BJ (cell line): Measurements from ENCODE around the gene STXBP1. TPM values are rescaled to one million over a fixed set of nuclear protein-coding genes. Genes with fewer than 3 reads are reported as not detected.
"Not testable (repeated sequence)": the region's sequence is repeated elsewhere in the genome, so short reads cannot be mapped to it uniquely, and the experiment has no call there.

Experiments
- CTCF ChIA-PET: fragments of 350-600 bp; formaldehyde crosslinking; extraction: SDS; loops from one replicate; lab custom pipeline; 2021; ENCODE audit warnings: antibody characterized with exemption, inconsistent platforms; lab: Yijun Ruan, JAX
- POLR2A ChIA-PET: fragments of 300-600 bp; sonication (Branson Sonifier 250); formaldehyde crosslinking; extraction: SDS; loops from one replicate; lab custom pipeline; 2021; ENCODE audit warnings: antibody characterized with exemption; lab: Charles Lee
- DNase-seq: peaks from one replicate; pipeline ENCODE4 v3.0.0-alpha.2; 2011; ENCODE audit warnings: low read depth
- H3K27me3 ChIP-seq: 2 replicates; pipeline ENCODE4 v1.6.0; 2011; ENCODE audit warnings: low read length; ENCODE audit not compliant: control insufficient read depth, insufficient read depth
- H3K36me3 ChIP-seq: 2 replicates; pipeline ENCODE4 v1.5.1; 2011; ENCODE audit warnings: low read length; ENCODE audit not compliant: control insufficient read depth, insufficient read depth
- H3K4me3 ChIP-seq: 2 replicates; pipeline ENCODE4 v1.5.1; 2011; ENCODE audit warnings: low read depth, mild to moderate bottlenecking, control low read depth, low read length
- polyA plus RNA-seq: library from polyadenylated mRNA; depleted of rRNA; stranded (reverse); fragments of >200 nt; gene quantifications from 2 replicates; pipeline ENCODE4 v1.2.3, GENCODE V29; 2011
- TF ChIP-seq, protein P1 (sequence below): IDR thresholded peaks from 2 replicates; pipeline ENCODE4 v1.5.1; 2011; ENCODE audit warnings: low read depth, mild to moderate bottlenecking, control low read depth, inconsistent platforms, low read length, moderate library complexity; ENCODE audit not compliant: insufficient read depth

The STXBP1 gene
- polyA plus RNA-seq, 1 experiment: 18.1 TPM

DNA sequence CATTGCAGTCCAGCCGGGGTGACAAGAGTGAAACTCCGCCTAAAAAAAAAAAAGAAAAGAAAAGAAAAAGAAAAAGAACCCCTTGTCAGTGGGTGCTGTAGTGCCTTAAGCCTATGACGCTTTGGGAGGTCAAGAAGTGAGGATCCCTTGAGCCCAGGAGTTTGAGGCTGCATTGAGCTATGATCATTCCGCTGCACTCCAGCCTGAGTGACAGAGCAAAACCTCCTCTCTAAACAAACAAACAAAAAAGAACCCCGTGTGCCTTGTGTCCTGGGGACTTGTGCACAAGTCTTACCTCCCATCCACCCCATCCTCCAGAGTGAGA is 33.5 kb upstream of the STXBP1 start:
- H3K36me3 ChIP-seq: no peaks in the 10 kb centered on the region
- DNase-seq: no peak
- TF ChIP-seq, protein P1, sequence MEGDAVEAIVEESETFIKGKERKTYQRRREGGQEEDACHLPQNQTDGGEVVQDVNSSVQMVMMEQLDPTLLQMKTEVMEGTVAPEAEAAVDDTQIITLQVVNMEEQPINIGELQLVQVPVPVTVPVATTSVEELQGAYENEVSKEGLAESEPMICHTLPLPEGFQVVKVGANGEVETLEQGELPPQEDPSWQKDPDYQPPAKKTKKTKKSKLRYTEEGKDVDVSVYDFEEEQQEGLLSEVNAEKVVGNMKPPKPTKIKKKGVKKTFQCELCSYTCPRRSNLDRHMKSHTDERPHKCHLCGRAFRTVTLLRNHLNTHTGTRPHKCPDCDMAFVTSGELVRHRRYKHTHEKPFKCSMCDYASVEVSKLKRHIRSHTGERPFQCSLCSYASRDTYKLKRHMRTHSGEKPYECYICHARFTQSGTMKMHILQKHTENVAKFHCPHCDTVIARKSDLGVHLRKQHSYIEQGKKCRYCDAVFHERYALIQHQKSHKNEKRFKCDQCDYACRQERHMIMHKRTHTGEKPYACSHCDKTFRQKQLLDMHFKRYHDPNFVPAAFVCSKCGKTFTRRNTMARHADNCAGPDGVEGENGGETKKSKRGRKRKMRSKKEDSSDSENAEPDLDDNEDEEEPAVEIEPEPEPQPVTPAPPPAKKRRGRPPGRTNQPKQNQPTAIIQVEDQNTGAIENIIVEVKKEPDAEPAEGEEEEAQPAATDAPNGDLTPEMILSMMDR: no peak
- no peaks in the 10 kb centered on the region for H3K27me3 ChIP-seq
- peak overlapping the region; percentile 3 for H3K4me3 ChIP-seq
- ChIA-PET CTCF (interaction anchor here (1.0 to 1.5 kb wide), 7 partner anchors 8 to 208 kb away, joined by 3 to 7 read pairs (median 3); no protein-coding TSS in a partner anchor), POLR2A (interaction anchor here (1.0 to 1.2 kb wide), 2 partner anchors 21 to 53 kb away, joined by 3 to 6 read pairs; no protein-coding TSS in a partner anchor)

DNA sequence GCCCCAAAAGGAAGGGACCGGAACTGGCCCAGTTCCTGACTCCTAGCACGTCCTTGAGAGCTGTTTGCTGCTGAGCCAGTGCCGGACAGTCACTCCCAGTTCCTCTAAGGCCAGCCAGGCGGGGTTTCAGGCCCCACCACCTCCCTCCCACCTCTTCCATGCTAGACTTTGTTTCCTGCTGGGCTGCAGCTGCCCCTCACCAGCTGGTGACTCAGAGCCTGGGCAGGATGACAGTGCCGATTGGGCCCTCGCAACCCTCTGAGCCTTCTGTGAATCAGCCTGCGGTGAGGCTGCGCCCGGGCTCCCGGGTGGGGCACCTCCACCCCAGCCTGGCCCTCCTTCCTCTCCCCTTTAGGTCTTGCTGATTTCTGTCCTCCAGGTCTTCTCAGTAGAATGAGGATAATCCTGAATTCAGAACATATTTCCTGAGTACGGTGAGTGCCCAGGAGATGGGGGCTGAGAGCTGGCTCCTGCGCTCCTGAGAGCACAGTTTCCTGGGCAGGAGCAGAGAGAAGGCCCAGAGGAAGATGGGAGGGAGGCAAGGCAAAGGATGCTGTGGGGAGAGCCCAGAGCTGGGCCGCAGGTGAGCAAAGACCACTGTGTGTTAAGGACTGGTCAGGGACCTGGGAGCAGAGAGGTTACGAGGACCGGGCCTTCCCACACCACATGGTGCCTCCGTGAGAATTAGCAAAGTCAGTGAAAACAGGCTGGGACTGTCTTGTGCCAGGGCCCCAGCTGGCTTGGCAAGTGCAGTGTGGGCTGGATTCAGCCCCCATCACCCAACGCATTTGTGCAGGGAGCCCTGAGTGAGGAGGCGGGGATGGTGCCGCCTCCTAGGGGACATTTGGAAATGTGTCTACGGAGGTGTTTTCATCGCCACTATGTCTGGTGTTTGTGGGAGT is 32.9 kb upstream of the STXBP1 start:
- TF ChIP-seq, protein P1: peak; percentile 59
- H3K4me3 ChIP-seq: peak overlapping the region; percentile 46
- H3K27me3 ChIP-seq: no peaks in the 10 kb centered on the region
- ChIA-PET CTCF (interaction anchor here (0.6 to 2.5 kb wide), 10 partner anchors 9 to 208 kb away, joined by 3 to 10 read pairs (median 3); no protein-coding TSS in a partner anchor), POLR2A (interaction anchor here (0.7 to 1.2 kb wide), 3 partner anchors 22 to 58 kb away, joined by 3 to 6 read pairs (median 3); no protein-coding TSS in a partner anchor)
- no peaks in the 10 kb centered on the region for H3K36me3 ChIP-seq
- DNase-seq: peak; percentile 93

DNA sequence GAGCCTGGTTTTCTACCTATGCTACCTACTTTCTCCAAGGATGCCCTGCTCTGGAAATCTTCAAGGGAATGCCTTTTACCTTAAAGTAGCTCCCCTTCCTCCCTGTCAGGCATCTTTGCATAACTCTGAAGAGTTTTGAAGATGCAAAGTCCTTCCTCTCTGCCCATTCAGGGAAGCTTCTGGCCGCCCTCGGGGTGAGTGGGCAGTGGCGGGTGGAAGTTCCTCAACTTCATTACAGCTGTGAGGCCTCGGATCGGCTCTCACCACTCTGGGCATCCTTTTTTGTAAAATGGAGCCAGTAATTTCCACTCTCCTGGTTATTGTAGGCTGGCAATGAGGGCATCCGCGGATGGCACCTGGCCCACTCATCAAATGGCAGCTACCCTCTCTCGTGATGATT is 31.7 kb upstream of the STXBP1 start:
- CTCF ChIA-PET: interaction anchor here (1.3 to 2.5 kb wide), 2 partner anchors 8 to 77 kb away, joined by 4 to 10 read pairs; no protein-coding TSS in a partner anchor
- Histone ChIP-seq H3K36me3 (no peaks in the 10 kb centered on the region), H3K27me3 (no peaks in the 10 kb centered on the region), H3K4me3 (no peak overlapping the region)
- no peak for DNase-seq
- POLR2A ChIA-PET: no interaction called here
- TF ChIP-seq, protein P1: no peak

DNA sequence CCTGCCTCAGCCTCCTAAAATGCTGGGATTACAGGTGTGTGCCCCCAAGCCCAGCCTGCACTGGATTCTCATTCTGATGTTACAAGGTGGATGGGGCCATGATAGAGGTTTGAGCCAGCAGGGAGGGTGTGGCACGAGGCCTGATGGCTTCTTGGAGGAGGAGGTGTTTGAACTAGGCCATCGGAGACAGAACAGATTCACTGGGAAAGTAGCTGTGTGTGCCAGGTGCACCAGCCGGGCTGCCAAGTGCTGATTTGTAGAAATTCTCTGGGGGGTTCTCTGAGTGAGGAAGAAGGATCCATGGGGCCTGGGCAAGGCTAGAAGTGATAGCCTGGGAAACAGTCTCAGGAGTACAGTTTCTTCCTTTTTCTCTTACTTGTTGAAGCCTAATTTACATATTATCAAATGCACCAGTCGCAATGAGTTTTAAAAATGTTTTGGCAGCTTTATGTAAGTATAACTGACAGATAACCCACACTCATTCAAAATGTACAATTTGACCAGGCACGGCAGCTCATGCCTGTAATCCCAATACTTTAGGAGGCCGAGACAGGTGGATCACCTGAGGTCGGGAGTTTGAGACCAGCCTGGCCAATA is 31.1 kb upstream of the STXBP1 start:
- CTCF ChIA-PET: interaction anchor here (1.3 to 2.5 kb wide), 2 partner anchors 8 to 78 kb away, joined by 4 to 10 read pairs; no protein-coding TSS in a partner anchor
- TF ChIP-seq, protein P1: no peak
- DNase-seq: no peak
- POLR2A ChIA-PET: no interaction called here
- H3K4me3 ChIP-seq: no peak overlapping the region
- no peaks in the 10 kb centered on the region for H3K27me3 ChIP-seq
- no peaks in the 10 kb centered on the region for H3K36me3 ChIP-seq

DNA sequence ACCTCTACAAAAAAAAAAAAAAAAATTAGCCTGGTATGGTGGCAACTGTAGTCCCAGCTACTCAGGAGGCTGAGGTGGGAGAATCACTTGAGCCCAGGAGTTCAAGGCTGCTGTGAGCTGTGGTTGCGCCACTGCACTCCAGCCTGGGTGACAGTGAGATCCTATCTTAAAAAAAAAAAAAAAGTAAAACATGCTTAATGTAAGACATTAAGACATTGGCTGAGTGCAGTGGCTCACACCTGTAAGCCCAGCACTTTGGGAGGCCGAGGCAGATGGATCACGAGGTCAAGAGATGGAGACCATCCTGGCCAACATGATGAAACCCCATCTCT is 27.6 kb upstream of the STXBP1 start:
- not testable (repeated sequence) for H3K4me3 ChIP-seq, H3K36me3 ChIP-seq, DNase-seq, H3K27me3 ChIP-seq
- CTCF ChIA-PET: interaction anchor here (0.6 to 4.9 kb wide), 14 partner anchors 18 to 650 kb away, joined by 3 to 42 read pairs (median 4); partner anchors contain the start of gene TOR2A
- POLR2A ChIA-PET: interaction anchor here (0.6 to 1.0 kb wide), 4 partner anchors 11 to 132 kb away, joined by 3 to 8 read pairs (median 4); partner anchors contain the start of gene TTC16
